Fibroblast of lung (primary cell): ENCODE results near the gene XYLT1.

Experiments
- CTCF ChIP-seq, 2 donors: IDR thresholded peaks in 1 of 2; conservative IDR thresholded peaks in 1 of 2; 1 replicate in 1 of 2; 2 replicates in 1 of 2; pipeline ENCODE4 v1.5.1; 2011 to 2012; ENCODE audit warnings: low read length in 2 of 2, control low read depth in 1 of 2, inconsistent platforms in 1 of 2, low read depth in 1 of 2, mild to moderate bottlenecking in 1 of 2
- EZH2 ChIP-seq: IDR thresholded peaks from 2 replicates; pipeline ENCODE4 v1.5.1; 2012; ENCODE audit warnings: low read length, control low read depth, mild to moderate bottlenecking; ENCODE audit errors: missing control alignments

- TF ChIP-seq CTCF (conservative IDR thresholded peaks at IDR 0.05 in 1 of 2, IDR thresholded peaks at IDR 0.05 in 1 of 2; ENCODE audit: low read depth in 1 of 2, low read length in 2 of 2) (no peak), EZH2 (no peak)
Observed at GRCh38 chr16:17324451-17324850, 146.3 kb downstream of the XYLT1 start.
